HepG2 (cell line): Measurements from ENCODE around the gene SMARCD1. TPM values are rescaled to one million over a fixed set of nuclear protein-coding genes. Genes with fewer than 3 reads are reported as not detected.
A peak's percentile ranks its signal among the peaks of the same experiment; 100 is the strongest.

ENCODE experiments used
- ARID4A ChIP-seq: sonication (generic); formaldehyde crosslinking; IDR thresholded peaks from 2 replicates; pipeline ENCODE4 v1.5.0; 2020; ENCODE audit warnings: mild to moderate bottlenecking, missing genetic modification reagents, borderline replicate concordance
- ARNT2 ChIP-seq: sonication (generic); formaldehyde crosslinking; IDR thresholded peaks from 2 replicates; pipeline ENCODE4 v1.8.0; 2022; ENCODE audit warnings: mild to moderate bottlenecking, low read depth, missing genetic modification reagents, moderate library complexity
- CEBPB ChIP-seq: IDR thresholded peaks from 2 replicates; pipeline ENCODE4 v1.6.1; 2011; ENCODE audit warnings: low read depth, low read length, improper control_type of control experiment, borderline replicate concordance
- CEBPG ChIP-seq: IDR thresholded peaks from 2 replicates; pipeline ENCODE4 v1.6.1; 2016
- CHD4 ChIP-seq: fragments of 200-600 bp; sonication (generic); IDR thresholded peaks from 2 replicates; pipeline ENCODE4 v1.7.0; 2017; ENCODE audit warnings: mild to moderate bottlenecking, low read length, borderline replicate concordance
- FOXJ3 ChIP-seq: sonication (generic); formaldehyde crosslinking; IDR thresholded peaks from 2 replicates; pipeline ENCODE4 v1.4.0; 2020; ENCODE audit warnings: missing genetic modification reagents, mild to moderate bottlenecking, borderline replicate concordance
- LCORL ChIP-seq, 2 experiments: fragments of 450-650 bp in 1 of 2; sonication (generic) in 1 of 2; formaldehyde crosslinking in 1 of 2; IDR thresholded peaks; 2 replicates each; pipeline versions ENCODE4 v1.5.0 to v1.6.1; 2017 to 2020; ENCODE audit warnings: antibody characterized with exemption in 1 of 2, missing genetic modification reagents in 1 of 2
- NFKBIZ ChIP-seq: IDR thresholded peaks from 2 replicates; pipeline ENCODE4 v1.6.1; 2018; ENCODE audit warnings: missing genetic modification reagents, missing compliant biosample characterization
- RAD21 ChIP-seq: fragments of 450-650 bp; formaldehyde crosslinking; IDR thresholded peaks from 2 replicates; pipeline ENCODE4 v1.5.0; 2020; ENCODE audit warnings: mild to moderate bottlenecking
- RARG ChIP-seq: sonication (generic); formaldehyde crosslinking; IDR thresholded peaks from 2 replicates; pipeline ENCODE4 v1.4.0; 2020; ENCODE audit warnings: low read depth, mild to moderate bottlenecking, missing genetic modification reagents
- SMAD9 ChIP-seq: sonication (generic); formaldehyde crosslinking; IDR thresholded peaks from 2 replicates; pipeline ENCODE4 v1.5.1; 2020; ENCODE audit warnings: mild to moderate bottlenecking, missing genetic modification reagents
- TFAP4 ChIP-seq: sonication (generic); IDR thresholded peaks from 2 replicates; pipeline ENCODE4 v1.6.1; 2016; ENCODE audit warnings: low read depth, borderline replicate concordance
- YY1 ChIP-seq: IDR thresholded peaks from 2 replicates; pipeline ENCODE4 v1.6.1; 2011; ENCODE audit warnings: low read length, low read depth, moderate library complexity, mild to moderate bottlenecking; ENCODE audit not compliant: insufficient read depth, insufficient replicate concordance
- ZBTB34 ChIP-seq: sonication (generic); formaldehyde crosslinking; IDR thresholded peaks from 2 replicates; pipeline ENCODE4 v1.8.0; 2022; ENCODE audit warnings: mild to moderate bottlenecking, missing genetic modification reagents
- ZNF18 ChIP-seq: sonication (generic); formaldehyde crosslinking; IDR thresholded peaks from 2 replicates; pipeline ENCODE4 v1.8.0; 2022; ENCODE audit warnings: mild to moderate bottlenecking, missing genetic modification reagents; ENCODE audit not compliant: insufficient replicate concordance
- ZNF484 ChIP-seq: sonication (generic); formaldehyde crosslinking; IDR thresholded peaks from 2 replicates; pipeline ENCODE4 v1.5.1; 2020; ENCODE audit warnings: mild to moderate bottlenecking, low read depth, missing genetic modification reagents, borderline replicate concordance
- ZNF672 ChIP-seq: sonication (generic); formaldehyde crosslinking; IDR thresholded peaks from 2 replicates; pipeline ENCODE4 v1.8.1; 2022; ENCODE audit warnings: missing genetic modification reagents
- ZNF766 ChIP-seq: sonication (generic); formaldehyde crosslinking; IDR thresholded peaks from 2 replicates; pipeline ENCODE4 v1.5.0; 2020; ENCODE audit warnings: missing genetic modification reagents, borderline replicate concordance
- ZSCAN5A ChIP-seq: sonication (generic); formaldehyde crosslinking; IDR thresholded peaks from 2 replicates; pipeline ENCODE4 v1.8.0; 2022; ENCODE audit warnings: mild to moderate bottlenecking, missing genetic modification reagents, borderline replicate concordance
- polyA plus RNA-seq, 8 experiments: library from polyadenylated mRNA; depleted of rRNA in 3 of 8; stranded (reverse) in 7 of 8; unstranded in 1 of 8; fragments of >200 nt; fragmentation: Illumina TruSeq in 4 of 8; extraction: Trizol in 4 of 8; gene quantifications; 2 replicates each; pipeline versions ENCODE4 v1.2.1 to v1.2.3, GENCODE V29; 2011 to 2016; ENCODE audit warnings: low read depth in 4 of 8, missing spikeins in 1 of 8, mixed read lengths in 1 of 8; ENCODE audit not compliant: insufficient read depth in 1 of 8
- total RNA-seq, 5 experiments: library from RNA; depleted of rRNA; stranded (reverse); fragments of >200 nt; fragmentation: Illumina TruSeq; extraction: Trizol; gene quantifications; 2 replicates each; pipeline ENCODE4 v1.2.3, GENCODE V29; 2016; ENCODE audit warnings: low read depth in 1 of 5

SMARCD1 gene
- total and polyA plus RNA-seq, 2 of the 13 experiments (the other 11 are each of a cell fraction or from before 2014, with no cell fraction given) = 51.7 to 54.6 TPM

- no peak for TF ChIP-seq CHD4
- TF ChIP-seq YY1 = peak; percentile 51
- peak; percentile 45 for TF ChIP-seq CEBPG
- 0 out of 2 replicates have a peak, but pooled peaks have one; percentile 17 for TF ChIP-seq FOXJ3 (CRISPR knock-in tag)
- peak; percentile 63 for TF ChIP-seq TFAP4
- peak; percentile 55 for TF ChIP-seq CEBPB
- TF ChIP-seq SMAD9 (CRISPR knock-in tag) = no peak
- TF ChIP-seq ARNT2 = no peak
- no peak for TF ChIP-seq ZNF672 (CRISPR knock-in tag)
- no peak for TF ChIP-seq ARID4A (CRISPR knock-in tag)
- no peak for TF ChIP-seq ZSCAN5A (CRISPR knock-in tag)
- no peak for TF ChIP-seq LCORL (IDR thresholded peaks at IDR 0.05)
- TF ChIP-seq LCORL (CRISPR knock-in tag; IDR thresholded peaks at IDR 0.05) = 0 out of 2 replicates have a peak, but pooled peaks have one; percentile 55
- TF ChIP-seq RAD21 (CRISPR knock-in tag) = peak; percentile 74
- no peak for TF ChIP-seq ZNF18 (CRISPR knock-in tag)
- no peak for TF ChIP-seq ZBTB34 (CRISPR knock-in tag)
- TF ChIP-seq ZNF484 (CRISPR knock-in tag) = no peak
- no peak for TF ChIP-seq NFKBIZ (CRISPR knock-in tag)
- no peak for TF ChIP-seq RARG
- no peak for TF ChIP-seq ZNF766 (CRISPR knock-in tag)
Measured at GRCh38 chr12:50039151-50039835, 45.8 kb upstream of the SMARCD1 start (continued).
